Hindlimb muscle (tissue), 1 donor: ENCODE measurements around the gene NEIL1. TPM values are rescaled to one million over a fixed set of nuclear protein-coding genes. Genes with fewer than 3 reads are reported as not detected.
A peak's percentile ranks its signal among the peaks of the same experiment; 100 is the strongest.

Experiments
- DNase-seq: peaks from one replicate; pipeline ENCODE4 v3.0.0-alpha.2; 2013
- polyA plus RNA-seq: library from polyadenylated mRNA; unstranded; fragments of 120-200 nt; gene quantifications from one replicate; pipeline ENCODE4 v1.2.1, GENCODE V29; 2013; ENCODE audit not compliant: insufficient read length

Gene NEIL1
- polyA plus RNA-seq, 1 donor, result 8.8 TPM

DNA sequence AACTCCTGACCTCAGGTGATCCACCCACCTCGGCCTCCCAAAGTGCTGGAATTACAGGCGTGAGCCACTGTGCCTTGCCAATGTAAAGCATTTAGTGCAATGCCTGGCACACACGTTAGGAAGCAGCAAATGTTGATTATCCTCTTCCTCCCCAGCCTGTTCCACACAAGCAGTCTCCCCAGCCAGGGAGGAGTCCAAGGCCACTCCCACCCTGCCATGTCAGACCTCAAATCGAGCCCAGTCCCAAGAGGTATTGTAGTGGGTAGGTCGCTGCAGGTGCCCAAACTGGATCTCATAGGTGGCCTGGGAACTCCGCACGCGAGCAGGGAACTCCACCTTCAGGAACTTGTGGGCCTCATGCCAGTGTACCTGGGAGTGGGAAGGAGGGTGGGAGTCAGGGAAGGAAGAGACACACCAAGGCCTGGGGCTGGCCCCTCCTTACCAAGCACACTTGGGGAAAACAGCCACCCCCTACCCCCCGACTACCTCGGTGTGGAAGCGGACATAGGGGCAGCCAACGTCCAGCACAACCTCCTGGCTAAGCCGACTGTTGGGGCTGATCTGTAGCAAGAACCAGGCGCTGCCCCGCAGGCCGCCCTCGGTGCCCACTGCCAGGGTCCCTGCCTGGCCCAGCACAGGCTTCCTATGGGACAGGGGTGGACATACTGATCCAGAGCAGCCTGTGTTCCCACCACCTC, 11.3 kb downstream of the NEIL1 start:
- no peak for DNase-seq

DNA sequence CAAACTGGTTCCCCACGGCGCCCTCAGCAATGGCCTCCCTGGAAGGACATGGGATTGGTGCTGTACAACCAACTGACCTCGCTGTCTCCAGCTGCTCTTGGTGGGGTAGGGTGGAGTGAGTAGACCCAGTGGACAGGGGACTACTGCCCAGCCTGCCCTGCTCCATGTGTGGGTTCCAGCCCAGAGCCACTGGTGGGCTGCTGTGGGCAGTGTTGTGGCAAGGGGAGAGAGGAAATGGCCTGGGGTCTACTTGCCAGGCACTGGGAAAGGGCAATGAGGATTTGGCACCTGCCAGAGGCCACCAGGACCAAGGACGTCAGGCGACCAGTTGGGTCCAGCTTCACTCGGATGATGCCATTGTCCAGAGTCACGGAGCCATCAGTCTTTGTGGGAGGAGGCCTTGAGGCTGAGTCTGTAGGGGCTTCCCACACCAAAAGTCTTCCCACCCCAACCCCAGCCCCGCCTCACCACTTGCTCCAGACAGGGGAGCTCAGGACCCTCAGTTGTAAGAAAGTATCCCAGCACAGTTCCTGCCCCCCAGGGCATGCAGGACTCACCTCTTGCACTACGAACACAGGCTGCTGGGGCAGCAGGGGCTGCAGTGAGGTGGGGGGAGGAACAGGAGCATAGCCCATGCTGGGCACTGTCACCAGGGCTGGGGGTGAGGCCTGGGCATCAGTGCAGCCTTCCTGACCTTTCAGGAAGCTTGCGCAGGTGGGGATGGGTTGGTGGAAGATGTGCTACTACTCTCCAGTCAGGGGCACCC, 12.1 kb downstream of the NEIL1 start:
- no peak for DNase-seq

- no peak for DNase-seq
These were observed 12.9 kb downstream of the NEIL1 start for GRCh38 chr15:75359537-75360250.

- no peak for DNase-seq
These were observed 13.6 kb downstream of the NEIL1 start for GRCh38 chr15:75360391-75360790.

DNA sequence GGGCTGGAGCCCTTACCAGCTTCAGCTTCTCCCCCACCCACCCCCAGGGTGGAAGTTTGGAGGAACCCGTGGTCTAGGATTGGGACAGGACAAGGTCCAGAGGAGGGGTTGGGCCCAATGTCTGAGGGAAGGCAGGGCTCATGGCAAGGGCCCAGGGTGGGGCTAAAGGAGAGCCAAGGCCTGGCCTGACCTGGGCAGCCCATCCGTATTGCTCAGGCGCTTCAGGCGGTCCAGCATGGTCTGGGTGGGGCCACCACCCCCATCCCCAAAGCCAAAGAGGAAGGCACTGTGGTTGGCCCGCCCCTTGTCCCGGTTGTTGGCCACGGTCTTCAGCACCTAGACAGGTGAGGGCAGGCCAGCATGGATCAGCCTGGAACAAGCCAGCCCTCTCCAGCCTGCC, 14.0 kb downstream of the NEIL1 start:
- no peak for DNase-seq

DNA sequence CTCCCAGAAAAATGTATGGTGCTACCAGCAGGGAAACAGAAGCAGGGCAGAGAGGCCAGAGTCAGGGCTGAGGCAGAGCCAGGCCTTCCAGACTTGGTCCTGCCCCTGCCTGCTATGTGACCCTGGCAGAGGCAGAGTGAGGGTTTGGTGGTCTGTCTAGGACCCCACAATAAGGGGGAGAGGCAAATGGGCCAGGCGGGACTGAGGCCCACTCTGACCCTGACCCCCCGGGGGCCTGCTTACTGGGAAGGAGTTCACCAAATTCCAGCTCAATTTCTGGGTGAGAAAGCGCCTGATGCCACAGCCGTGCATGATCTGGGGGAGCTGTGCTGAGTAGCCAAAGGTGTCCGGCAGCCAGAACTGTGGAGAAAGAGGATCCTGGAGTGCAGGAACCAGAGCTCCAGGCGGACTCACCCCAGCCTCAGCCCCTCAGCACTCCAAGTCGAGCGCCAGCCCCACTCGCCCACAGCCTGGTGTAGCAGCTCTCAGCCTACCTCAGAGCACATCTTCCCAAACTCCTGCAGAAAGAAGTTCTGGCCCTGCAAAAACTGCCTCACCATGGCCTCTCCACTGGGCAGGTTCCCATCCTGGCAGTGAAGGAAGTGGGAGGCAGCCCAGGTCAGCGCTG, 14.6 kb downstream of the NEIL1 start:
- DNase-seq, result no peak

GRCh38 chr15:75361989-75362641, 15.3 kb downstream of the NEIL1 start:
- no peak for DNase-seq

DNA sequence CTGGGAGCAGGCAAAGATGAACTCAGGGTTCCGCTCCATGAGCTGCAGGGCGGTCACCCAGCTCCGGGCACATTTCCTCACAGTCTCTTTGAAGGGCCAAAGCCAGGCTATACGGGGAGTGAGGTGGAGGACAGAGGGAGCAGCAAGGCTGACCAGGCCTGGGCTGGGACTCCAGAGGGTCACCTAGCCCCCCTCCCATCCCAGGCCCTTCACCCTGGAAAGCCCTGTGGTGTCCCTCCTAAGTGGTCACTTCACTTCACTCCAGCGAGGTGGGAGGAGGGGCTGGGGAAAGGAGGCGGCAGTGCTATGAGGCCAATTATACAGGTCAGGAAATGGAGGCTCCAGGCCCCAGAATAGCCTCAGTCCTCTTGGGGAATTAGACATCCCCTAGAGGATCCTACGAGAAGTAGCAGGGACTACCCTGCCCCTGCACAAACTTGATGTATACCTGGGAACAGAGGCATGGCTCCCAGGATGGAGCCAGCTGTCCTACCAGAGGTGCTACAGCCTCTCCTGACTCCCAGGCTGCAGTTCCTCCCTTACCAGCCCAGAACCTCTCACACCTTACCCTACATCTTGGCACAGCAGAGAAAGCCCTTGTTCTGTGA, 15.9 kb downstream of the NEIL1 start:
- DNase-seq, result no peak

DNA sequence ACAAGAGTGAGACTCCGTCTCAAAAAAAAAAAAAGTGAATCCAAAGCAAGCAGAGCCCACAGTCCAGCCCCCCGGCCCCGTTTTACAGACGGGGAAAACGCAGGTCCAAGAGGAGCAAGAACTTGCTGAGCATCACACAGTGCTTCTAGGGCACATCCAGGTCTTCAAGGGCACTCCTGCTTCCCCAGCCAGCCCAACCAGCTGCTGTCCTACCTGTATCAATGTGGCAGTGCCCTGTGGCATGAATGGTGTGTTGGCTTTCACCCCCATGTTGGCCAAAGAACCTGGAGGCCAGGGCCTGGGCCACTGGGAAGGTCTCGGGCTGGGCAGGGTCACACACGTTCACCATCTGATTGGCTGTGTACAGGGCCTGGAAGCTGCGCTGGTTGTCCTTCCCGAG, 16.9 kb downstream of the NEIL1 start:
- DNase-seq, result no peak

DNA sequence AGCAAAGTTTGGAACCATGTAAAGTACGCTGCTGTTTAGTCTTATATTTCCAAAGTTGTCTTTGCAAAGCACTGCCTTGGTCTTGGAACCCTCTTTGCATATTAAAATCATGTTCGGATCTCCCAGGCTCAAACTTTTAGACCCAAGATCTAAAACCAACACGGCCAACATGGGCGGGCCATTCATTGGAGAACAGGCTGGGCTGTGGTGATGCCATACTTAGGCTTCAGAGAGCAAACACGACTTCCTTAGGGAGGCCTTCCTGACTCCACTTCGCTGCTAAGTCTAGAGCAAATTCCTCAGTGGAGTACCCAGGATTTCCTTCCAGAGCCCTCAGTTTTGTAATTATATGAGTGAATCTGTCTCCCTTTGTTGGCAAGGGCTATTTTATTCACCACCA, 18.0 kb downstream of the NEIL1 start:
- DNase-seq, result no peak

- DNase-seq, result no peak
These were observed 19.3 kb downstream of the NEIL1 start for GRCh38 chr15:75366163-75366562.

DNA sequence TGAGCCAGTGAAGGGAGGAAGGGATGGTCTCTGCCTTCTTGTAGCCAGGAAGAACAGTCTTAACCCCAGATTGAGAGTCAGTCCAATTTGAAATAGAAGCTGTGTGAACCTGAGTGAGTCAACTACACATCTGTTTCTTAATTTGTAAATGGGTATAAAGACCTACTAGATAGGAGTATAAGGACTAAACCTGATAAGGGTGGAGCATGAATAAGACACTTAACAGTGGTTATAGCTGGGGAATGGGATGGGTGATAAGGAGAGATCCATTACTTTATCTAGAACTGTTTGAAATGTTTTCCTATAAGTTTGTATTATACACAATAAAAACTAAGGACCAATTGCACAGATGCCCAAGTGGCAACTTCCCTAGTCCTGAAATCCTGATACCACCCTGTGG, 20.2 kb downstream of the NEIL1 start:
- DNase-seq, result no peak

GRCh38 chr15:75367406-75367912, 20.6 kb downstream of the NEIL1 start:
- no peak for DNase-seq

DNA sequence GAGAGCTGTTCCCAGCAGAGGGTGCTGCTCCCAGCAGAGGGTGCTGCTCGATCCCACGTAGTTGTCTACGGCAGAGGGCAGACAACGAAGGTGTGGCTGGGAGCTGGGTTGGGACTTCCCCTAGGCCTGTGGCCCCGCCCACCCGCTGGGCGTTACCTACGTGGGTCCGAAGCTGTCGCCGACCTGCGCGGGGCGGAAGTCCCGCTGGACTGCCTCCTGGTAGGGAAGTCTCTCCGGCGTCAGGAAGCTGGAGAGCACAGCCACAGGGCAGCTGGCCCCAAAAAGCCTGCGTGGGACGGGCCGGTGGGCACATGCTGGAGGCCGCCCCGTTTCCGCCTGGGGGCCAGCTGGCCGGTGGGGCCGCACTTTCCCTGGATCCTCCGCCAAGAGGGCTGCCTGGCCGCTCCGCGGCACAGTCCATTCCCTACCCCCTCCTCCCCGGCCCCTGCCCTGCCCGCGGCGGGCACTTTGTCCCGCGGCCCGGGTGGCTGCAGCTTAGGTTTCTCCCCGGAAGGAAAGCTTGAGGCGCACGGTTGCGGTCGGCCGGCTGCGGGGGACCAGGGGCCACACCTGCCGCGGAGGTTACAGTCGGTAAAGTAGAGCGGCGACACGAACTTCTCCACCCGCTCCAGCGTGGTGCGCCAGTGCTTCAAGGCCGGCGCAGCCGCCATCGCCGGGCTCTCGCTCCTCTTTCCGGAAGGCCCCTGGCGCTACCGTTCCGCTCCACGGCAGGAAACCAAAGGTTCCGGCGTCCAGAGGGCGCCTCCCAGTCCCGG, 21.3 kb downstream of the NEIL1 start, which contains the start of gene MAN2C1:
TSS of gene MAN2C1 (minus strand) at position 695 of the 776 bp plus-strand sequence. CDS start at position 671, 24 bp downstream.
- peak; percentile 94 for DNase-seq

DNA sequence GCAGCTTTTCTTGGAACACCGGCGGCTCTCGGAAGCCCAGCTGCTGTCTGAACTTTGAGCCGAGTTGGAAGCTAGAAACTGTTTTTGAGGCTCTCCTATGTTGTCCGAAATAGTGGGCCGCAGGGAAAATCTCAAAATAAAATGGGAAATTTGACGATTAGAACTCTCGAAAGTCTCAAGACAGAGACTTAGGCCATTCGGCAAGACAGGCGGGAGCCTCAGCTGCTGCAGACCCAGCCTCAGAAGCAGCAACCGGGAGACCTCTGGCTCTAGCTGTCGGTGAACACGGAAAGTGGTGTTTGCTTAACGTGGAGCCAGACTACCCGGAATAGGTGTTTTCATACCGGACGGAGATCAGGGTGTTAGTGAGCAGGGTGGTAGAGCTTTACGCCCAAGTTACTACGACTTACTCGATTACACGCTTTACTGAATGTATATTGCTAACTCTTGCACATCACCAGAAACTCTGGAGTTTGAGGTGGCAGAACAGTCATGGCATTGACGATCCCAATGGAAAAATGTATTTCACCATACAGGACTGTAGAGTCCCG, 21.9 kb downstream of the NEIL1 start:
- DNase-seq, result no peak

DNA sequence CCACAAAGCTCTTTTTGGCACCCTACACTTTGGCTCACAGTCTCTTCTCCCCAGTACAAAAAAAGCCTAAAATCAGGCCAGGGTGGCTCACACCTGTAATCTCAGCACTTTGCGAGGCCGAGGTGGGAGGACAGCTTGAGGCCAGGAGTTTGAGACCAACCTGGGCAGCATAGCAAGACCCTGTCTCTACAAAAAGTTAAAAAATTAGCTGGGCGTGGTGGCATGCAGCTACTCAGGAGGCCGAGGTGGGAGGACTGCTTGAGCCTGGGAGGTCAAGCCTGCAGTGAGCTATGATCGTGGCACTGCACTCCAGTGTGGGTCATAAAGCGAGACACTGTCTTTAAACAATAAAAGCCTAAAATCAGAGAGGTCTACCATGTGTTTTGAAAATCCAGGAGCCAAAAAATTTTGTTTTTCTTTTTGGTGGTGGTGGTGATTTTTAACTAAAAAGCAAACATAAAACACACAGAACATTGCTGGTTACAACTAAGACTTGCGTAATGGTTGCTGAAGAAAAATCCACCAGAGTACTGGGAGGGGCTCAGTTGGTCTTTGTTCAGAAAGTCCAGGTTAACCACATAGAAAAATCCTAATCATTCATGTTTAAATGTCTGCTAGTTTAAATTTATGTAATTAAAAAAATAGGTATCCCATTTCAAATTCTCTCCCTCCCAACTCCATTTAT, 23.2 kb downstream of the NEIL1 start:
- no peak for DNase-seq

- DNase-seq, result no peak
These were observed 24.6 kb downstream of the NEIL1 start for GRCh38 chr15:75371486-75371885.

DNA sequence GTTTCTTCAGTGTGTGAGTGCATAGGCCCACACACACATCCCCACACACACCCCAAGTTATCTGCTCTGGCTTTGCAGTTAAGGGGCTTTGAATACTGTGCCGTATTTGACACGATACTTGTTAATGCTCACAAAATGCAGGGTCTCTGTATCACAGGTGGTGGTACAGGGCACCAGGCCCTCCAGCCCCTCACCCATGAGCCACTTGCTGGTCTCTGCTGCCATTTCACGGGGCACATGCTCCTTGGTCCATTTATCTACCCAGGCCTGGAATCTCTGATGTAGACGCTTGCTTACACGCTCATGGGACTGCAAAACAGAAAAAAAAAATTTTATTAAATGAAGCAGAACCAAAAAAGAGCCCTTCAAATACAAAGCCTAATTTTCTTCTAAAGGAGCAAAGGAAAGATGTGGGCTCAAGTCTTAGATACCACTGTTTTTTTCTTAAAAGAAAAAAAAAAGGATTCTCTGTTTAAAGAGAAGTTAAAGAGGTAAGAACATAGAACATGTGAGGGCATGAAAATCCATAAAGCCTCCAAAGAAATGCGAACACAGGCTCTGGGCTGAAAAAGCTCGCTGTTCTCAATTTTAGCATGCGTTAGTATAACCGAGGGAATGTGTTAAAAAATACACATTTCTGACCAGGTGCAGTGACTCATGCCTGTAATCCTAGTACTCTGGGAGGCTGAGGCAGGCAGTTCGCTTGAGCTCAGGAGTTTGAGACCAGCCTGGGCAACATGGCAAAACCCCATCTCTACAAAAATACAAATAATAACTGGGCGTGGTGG, 25.3 kb downstream of the NEIL1 start:
- DNase-seq, result no peak

DNA sequence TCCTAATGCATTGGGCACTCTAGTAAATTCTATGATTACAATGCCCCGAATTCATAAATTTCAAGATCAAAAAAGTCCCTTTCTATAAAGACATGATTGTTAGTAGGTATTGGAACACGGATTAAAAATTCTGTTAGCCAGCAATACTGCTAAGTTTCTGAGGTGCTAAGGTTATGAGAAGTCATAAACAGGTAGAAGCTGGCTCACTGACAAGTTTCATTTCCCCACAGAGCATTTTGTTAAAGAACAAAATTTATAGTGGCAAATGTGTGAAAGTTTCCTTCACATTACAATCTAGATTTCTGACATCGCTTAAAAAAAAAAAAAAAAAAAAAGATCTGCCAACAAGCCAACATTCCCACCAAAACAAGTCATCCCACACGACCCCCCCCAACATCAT, 33.9 kb downstream of the NEIL1 start:
- DNase-seq, result no peak
